ENCODE results near the gene KISS1R.

DNA sequence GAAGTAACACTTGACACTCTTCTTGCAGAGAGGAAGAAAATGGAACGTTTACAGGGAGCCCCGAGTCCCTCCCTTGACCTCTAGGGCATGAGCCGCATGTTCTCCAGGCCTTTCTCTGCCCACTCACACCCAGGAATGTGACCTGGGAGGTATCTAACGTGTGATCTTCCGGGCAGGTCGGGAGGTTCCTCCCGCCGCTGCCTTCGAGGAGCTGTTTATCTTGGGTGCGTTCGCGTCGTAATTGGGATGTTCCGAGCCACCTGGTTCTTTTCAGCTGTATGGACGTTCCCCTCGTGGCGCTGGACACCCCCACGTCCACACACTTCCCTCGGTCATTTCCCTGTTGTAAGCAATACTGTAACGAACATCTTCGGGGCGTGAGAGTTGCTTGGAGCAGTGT lies 22.3 kb downstream of the KISS1R start:
- TF ChIP-seq POLR2A (IDR thresholded peaks at IDR 0.05) = no peak
- TF ChIP-seq CTCF (IDR thresholded peaks at IDR 0.05) = no peak
